GM23338 (cell line): ENCODE measurements around the gene CHST13. TPM values are rescaled to one million over a fixed set of nuclear protein-coding genes. Genes with fewer than 3 reads are reported as not detected.

Source experiments
- ATAC-seq: fragments of 200-7000 bp; cut with Tn5 transposase; 3 replicates; pipeline ENCODE4 v1.9.1; 2020
- DNase-seq: peaks from one replicate; pipeline ENCODE4 v3.0.0-alpha.2; 2015; ENCODE audit warnings: low spot score
- H2AFZ ChIP-seq: fragments of 200-600 bp; sonication (generic); 2 replicates; pipeline ENCODE4 v1.8.0; 2016; ENCODE audit warnings: antibody characterized with exemption, mild to moderate bottlenecking, moderate library complexity
- H3F3A ChIP-seq: fragments of 200-600 bp; sonication (generic); replicated peaks from 2 replicates; pipeline ENCODE4 v1.8.0; 2017; ENCODE audit warnings: antibody characterized with exemption, mixed run types, low read depth
- H3K27ac ChIP-seq: fragments of 200-600 bp; sonication (generic); 2 replicates; pipeline ENCODE4 v1.6.1; 2016; ENCODE audit warnings: low read depth
- H3K27me3 ChIP-seq: fragments of 200-600 bp; sonication (generic); 2 replicates; pipeline ENCODE4 v1.8.0; 2016; ENCODE audit warnings: mild to moderate bottlenecking, mixed run types, moderate library complexity; ENCODE audit not compliant: insufficient read depth
- H3K36me3 ChIP-seq: fragments of 200-600 bp; sonication (generic); 2 replicates; pipeline ENCODE4 v1.8.0; 2016; ENCODE audit warnings: mild to moderate bottlenecking; ENCODE audit not compliant: insufficient read depth
- H3K4me1 ChIP-seq: fragments of 200-600 bp; sonication (generic); 2 replicates; pipeline ENCODE4 v1.8.0; 2016; ENCODE audit warnings: mild to moderate bottlenecking, moderate library complexity; ENCODE audit not compliant: insufficient read depth
- H3K4me2 ChIP-seq: fragments of 200-600 bp; sonication (generic); 2 replicates; pipeline ENCODE4 v1.7.1; 2017; ENCODE audit warnings: mixed run types
- H3K4me3 ChIP-seq: fragments of 200-600 bp; sonication (generic); 2 replicates; pipeline ENCODE4 v1.6.1; 2016; ENCODE audit warnings: mixed run types
- H3K79me2 ChIP-seq: fragments of 200-600 bp; sonication (generic); replicated peaks from 2 replicates; pipeline ENCODE4 v1.8.0; 2017; ENCODE audit warnings: mild to moderate bottlenecking; ENCODE audit not compliant: insufficient read depth
- H3K9me2 ChIP-seq: fragments of 200-600 bp; sonication (generic); 2 replicates; pipeline ENCODE4 v1.8.0; 2017; ENCODE audit not compliant: insufficient read depth
- H4K20me1 ChIP-seq: fragments of 200-600 bp; sonication (generic); replicated peaks from 2 replicates; pipeline ENCODE4 v1.8.0; 2017; ENCODE audit warnings: mild to moderate bottlenecking; ENCODE audit not compliant: insufficient read depth
- H3K27ac Mint-ChIP-seq: 2 replicates; pipeline ENCODE4 v1.8.0; 2020; ENCODE audit warnings: inconsistent platforms, mild to moderate bottlenecking, moderate library complexity, mixed read lengths
- H3K27me3 Mint-ChIP-seq: 3 replicates; pipeline ENCODE4 v1.8.0; 2022; ENCODE audit warnings: low read depth, mild to moderate bottlenecking, moderate library complexity, mixed read lengths, inconsistent platforms; ENCODE audit not compliant: insufficient read depth, poor library complexity
- H3K36me3 Mint-ChIP-seq: 3 replicates; pipeline ENCODE4 v1.8.0; 2021; ENCODE audit warnings: low read depth, mild to moderate bottlenecking, inconsistent platforms, moderate library complexity, mixed read lengths
- H3K4me1 Mint-ChIP-seq: 3 replicates; pipeline ENCODE4 v1.8.0; 2020; ENCODE audit warnings: mild to moderate bottlenecking, inconsistent platforms, mixed read lengths
- H3K4me3 Mint-ChIP-seq: 3 replicates; pipeline ENCODE4 v1.8.0; 2021; ENCODE audit warnings: moderate library complexity, mild to moderate bottlenecking, inconsistent platforms, mixed read lengths
- H3K9me3 Mint-ChIP-seq: 3 replicates; pipeline ENCODE4 v1.8.0; 2020; ENCODE audit warnings: moderate library complexity, mild to moderate bottlenecking, inconsistent platforms, mixed read lengths
- CREB1 ChIP-seq: fragments of 250-450 bp; sonication (Bioruptor Pico); IDR thresholded peaks from 2 replicates; pipeline ENCODE4 v1.5.0; 2020; ENCODE audit warnings: low read depth, mild to moderate bottlenecking, moderate library complexity
- CTCF ChIP-seq, 2 experiments: fragments of 200-600 bp in 1 of 2; sonication (generic) in 1 of 2; conservative IDR thresholded peaks; 2 replicates each; pipeline versions ENCODE4 v1.5.1 to v1.6.1; 2016 to 2017; ENCODE audit warnings: antibody characterized with exemption in 2 of 2, low read depth in 2 of 2, mild to moderate bottlenecking in 2 of 2, moderate library complexity in 1 of 2
- ETS1 ChIP-seq: IDR thresholded peaks from 2 replicates; pipeline ENCODE4 v1.6.1; 2016; ENCODE audit warnings: antibody characterized with exemption
- EZH2phosphoT487 ChIP-seq: fragments of 200-600 bp; sonication (generic); IDR thresholded peaks from one replicate; pipeline ENCODE4 v1.8.1; 2018; ENCODE audit warnings: antibody characterized with exemption; ENCODE audit not compliant: unreplicated experiment
- NANOG ChIP-seq: IDR thresholded peaks from 2 replicates; pipeline ENCODE4 v1.6.1; 2016; ENCODE audit warnings: antibody characterized with exemption, borderline replicate concordance
- STAT1 ChIP-seq: IDR thresholded peaks from one replicate; pipeline ENCODE4 v1.6.1; 2016; ENCODE audit warnings: antibody characterized with exemption; ENCODE audit not compliant: unreplicated experiment
- polyA plus RNA-seq: library from polyadenylated mRNA; unstranded; fragments of >200 nt; fragmentation: Nextera tagmentation; extraction: Ambion mirVana; gene quantifications from 2 replicates; pipeline ENCODE4 v1.2.1, GENCODE V29; 2016
- total RNA-seq: library from RNA; depleted of rRNA; stranded (reverse); fragments of >200 nt; shearing (Covaris generic); gene quantifications from 2 replicates; pipeline ENCODE4 v1.2.3, GENCODE V29; 2014

The CHST13 gene
- total and polyA plus RNA-seq, 2 experiments from 2014 or later: 3.7 to 8.4 TPM

- H3K9me2 ChIP-seq: no peaks in the 10 kb centered on the region
- no peak overlapping the region for H2AFZ ChIP-seq
- H3K4me3 Mint-ChIP-seq: no peak overlapping the region
- no peaks in the 10 kb centered on the region for H4K20me1 ChIP-seq
- peaks cover 9% of the 10 kb centered on the region for H3K4me1 Mint-ChIP-seq
- no peaks in the 10 kb centered on the region for H3K9me3 Mint-ChIP-seq
- H3K27ac Mint-ChIP-seq: no peak overlapping the region
- ATAC-seq (no peak), DNase-seq (no peak)
- TF ChIP-seq NANOG (no peak), CREB1 (CRISPR knock-in tag) (no peak), STAT1 (no peak)
- no peaks in the 10 kb centered on the region for H3K79me2 ChIP-seq
- no peaks in the 10 kb centered on the region for H3K36me3 ChIP-seq
- H3K27ac ChIP-seq: no peak overlapping the region
- H3K4me1 ChIP-seq: 0 out of 2 replicates have a peak, but pooled peaks cover 4% of the 10 kb centered on the region
- no peak overlapping the region for H3K4me2 ChIP-seq
- H3K27me3 ChIP-seq: peaks cover 16% of the 10 kb centered on the region
- peaks cover 11% of the 10 kb centered on the region for H3K27me3 Mint-ChIP-seq
- H3F3A ChIP-seq: no peaks in the 10 kb centered on the region
- no peaks in the 10 kb centered on the region for H3K36me3 Mint-ChIP-seq
- no peak overlapping the region for H3K4me3 ChIP-seq
Observed at GRCh38 chr3:126527006-126527405, 3.1 kb downstream of the CHST13 start.

- no peaks in the 10 kb centered on the region for H3K79me2 ChIP-seq
- H3F3A ChIP-seq: no peaks in the 10 kb centered on the region
- H3K4me3 ChIP-seq: no peak overlapping the region
- H2AFZ ChIP-seq: no peak overlapping the region
- H3K4me1 Mint-ChIP-seq: peaks cover 9% of the 10 kb centered on the region
- H3K36me3 Mint-ChIP-seq: no peaks in the 10 kb centered on the region
- no peak overlapping the region for H3K4me2 ChIP-seq
- no peak for TF ChIP-seq CTCF (conservative IDR thresholded peaks at IDR 0.05; ENCODE audit: low read depth in 2 of 2)
- no peak for TF ChIP-seq EZH2phosphoT487
- no peak for TF ChIP-seq ETS1
- no peaks in the 10 kb centered on the region for H3K36me3 ChIP-seq
- no peaks in the 10 kb centered on the region for H3K9me2 ChIP-seq
- H3K4me3 Mint-ChIP-seq: no peak overlapping the region
- H3K27me3 Mint-ChIP-seq: peaks cover 11% of the 10 kb centered on the region
- peak; percentile 4; the same call in 1 of the 3 replicates for ATAC-seq
- DNase-seq: no peak
- no peak overlapping the region for H3K27ac Mint-ChIP-seq
- H4K20me1 ChIP-seq: no peaks in the 10 kb centered on the region
- H3K4me1 ChIP-seq: 0 out of 2 replicates have a peak, but pooled peaks cover 4% of the 10 kb centered on the region
- H3K27me3 ChIP-seq: peaks cover 14% of the 10 kb centered on the region
- no peaks in the 10 kb centered on the region for H3K9me3 Mint-ChIP-seq
- H3K27ac ChIP-seq: no peak overlapping the region
Observed at GRCh38 chr3:126527455-126528211, 3.7 kb downstream of the CHST13 start.

- H3K4me3 Mint-ChIP-seq: no peak overlapping the region; the same call in 2 of the 3 replicates
- no peak overlapping the region for H3K27ac ChIP-seq
- H3K4me1 Mint-ChIP-seq: peaks cover 7% of the 10 kb centered on the region
- TF ChIP-seq NANOG (no peak), EZH2phosphoT487 (no peak)
Observed at GRCh38 chr3:126528419-126528799, 4.5 kb downstream of the CHST13 start.

More at GRCh38 chr3:126528419-126528799, 4.5 kb downstream of the CHST13 start:
- Histone ChIP-seq H4K20me1 (no peaks in the 10 kb centered on the region), H3K4me2 (no peak overlapping the region), H3K27me3 (peaks cover 6% of the 10 kb centered on the region; the same call in 1 of the 2 replicates), H3F3A (no peaks in the 10 kb centered on the region), H2AFZ (no peak overlapping the region), H3K4me3 (no peak overlapping the region), H3K79me2 (no peaks in the 10 kb centered on the region), H3K9me2 (no peaks in the 10 kb centered on the region), H3K4me1 (0 out of 2 replicates have a peak, but pooled peaks cover 4% of the 10 kb centered on the region), H3K36me3 (no peaks in the 10 kb centered on the region)
- no peak overlapping the region for H3K27ac Mint-ChIP-seq
- ATAC-seq (no peak), DNase-seq (no peak)
- H3K36me3 Mint-ChIP-seq: no peaks in the 10 kb centered on the region
- H3K9me3 Mint-ChIP-seq: no peaks in the 10 kb centered on the region
- H3K27me3 Mint-ChIP-seq: peaks cover 4% of the 10 kb centered on the region
